Panc1 (cell line): ENCODE data around the gene SCO2. TPM values are rescaled to one million over a fixed set of nuclear protein-coding genes. Genes with fewer than 3 reads are reported as not detected.
A peak's percentile ranks its signal among the peaks of the same experiment; 100 is the strongest.
"Not testable (repeated sequence)": the region's sequence is repeated elsewhere in the genome, so short reads cannot be mapped to it uniquely, and the experiment has no call there.

Experiments
- ATAC-seq: fragments of 200-7000 bp; cut with Tn5 transposase; 2 replicates; pipeline ENCODE4 v1.9.1; 2020; ENCODE audit warnings: mild to moderate bottlenecking, moderate library complexity
- BruUV-seq: library from RNA; stranded (reverse); fragments of 400-500 nt; replicated peaks from 2 replicates; lab custom pipeline; 2021; lab: Mats Ljungman, UMichigan
- CTCF ChIA-PET: fragments of 300-600 bp; sonication (Branson Sonifier 250); formaldehyde crosslinking; loops from one replicate; lab custom pipeline; 2022; ENCODE audit warnings: antibody characterized with exemption; lab: Charles Lee
- POLR2A ChIA-PET: fragments of 300-600 bp; sonication (Branson Sonifier 250); formaldehyde crosslinking; loops from one replicate; lab custom pipeline; 2022; ENCODE audit warnings: antibody characterized with exemption; lab: Charles Lee
- DNase-seq: peaks from one replicate; pipeline ENCODE4 v3.0.0-alpha.2; 2010; ENCODE audit warnings: low read depth, low spot score
- H3K27ac ChIP-seq: 2 replicates; pipeline ENCODE4 v1.5.1; 2011; ENCODE audit warnings: mild to moderate bottlenecking, low read length, inconsistent platforms
- H3K27me3 ChIP-seq: fragments of 200-500 bp; sonication (Bioruptor generic); 2 replicates; pipeline ENCODE4 v1.6.0; 2014; ENCODE audit warnings: low read length, inconsistent platforms; ENCODE audit not compliant: control insufficient read depth, insufficient read depth
- H3K36me3 ChIP-seq: fragments of 200-500 bp; sonication (Bioruptor generic); 2 replicates; pipeline ENCODE4 v1.5.1; 2014; ENCODE audit warnings: inconsistent platforms, mild to moderate bottlenecking, low read length, moderate library complexity; ENCODE audit not compliant: control insufficient read depth, insufficient read depth
- H3K4me1 ChIP-seq: 2 replicates; pipeline ENCODE4 v1.5.1; 2011; ENCODE audit warnings: inconsistent platforms, mild to moderate bottlenecking, low read length, moderate library complexity; ENCODE audit not compliant: control insufficient read depth, insufficient read depth
- H3K4me3 ChIP-seq, 2 experiments: 2 replicates each; pipeline ENCODE4 v1.5.1; 2011 to 2012; ENCODE audit warnings: low read depth in 2 of 2, low read length in 2 of 2, mild to moderate bottlenecking in 2 of 2, inconsistent platforms in 1 of 2, moderate library complexity in 1 of 2
- H3K9me3 ChIP-seq: fragments of 200-500 bp; sonication (Bioruptor generic); 2 replicates; pipeline ENCODE4 v1.5.1; 2014; ENCODE audit warnings: low read depth, mild to moderate bottlenecking, inconsistent platforms, low read length, moderate library complexity; ENCODE audit not compliant: control insufficient read depth, insufficient read depth
- CTCF ChIP-seq: fragments of 450-650 bp; IDR thresholded peaks from 2 replicates; pipeline ENCODE4 v1.5.1; 2017; ENCODE audit warnings: mild to moderate bottlenecking
- POLR2AphosphoS5 ChIP-seq: IDR thresholded peaks from 2 replicates; pipeline ENCODE4 v1.6.1; 2012; ENCODE audit warnings: mild to moderate bottlenecking, low read depth, low read length, moderate library complexity
- REST ChIP-seq, 2 experiments: IDR thresholded peaks; 2 replicates each; pipeline ENCODE4 v1.6.1; 2011 to 2012; ENCODE audit warnings: low read depth in 2 of 2, control low read depth in 1 of 2, low read length in 1 of 2, mild to moderate bottlenecking in 1 of 2, moderate library complexity in 1 of 2; ENCODE audit not compliant: insufficient read depth in 1 of 2
- SIN3A ChIP-seq: IDR thresholded peaks from 2 replicates; pipeline ENCODE4 v1.6.1; 2012; ENCODE audit warnings: low read depth, mild to moderate bottlenecking, low read length, moderate library complexity, borderline replicate concordance; ENCODE audit not compliant: insufficient read depth
- TCF7L2 ChIP-seq: IDR thresholded peaks from 2 replicates; pipeline ENCODE4 v1.6.1; 2011; ENCODE audit warnings: mild to moderate bottlenecking, low read depth, low read length, inconsistent platforms
- in situ Hi-C: cut with HindIII; loops from 2 replicates; pipeline ENCODE4 v1.10.0; 2016; ENCODE audit warnings: low sequenced_read_pairs, low pct_unique_long_range_greater_than_20kb
- intact Hi-C: fragments of 100-400 bp; cut with micrococcal nuclease; formaldehyde crosslinking; loops from one replicate; pipeline ENCODE4 v1.10.0; 2022; ENCODE audit not compliant: unreplicated experiment
- total RNA-seq: library from RNA; stranded (reverse); gene quantifications from one replicate; pipeline ENCODE4 v1.2.1, GENCODE V29; 2021; ENCODE audit not compliant: unreplicated experiment

The SCO2 gene
- total RNA-seq, 1 experiment from 2014 or later: 14.2 TPM

- Histone ChIP-seq H3K4me3 (no peak overlapping the region), H3K27me3 (no peaks in the 10 kb centered on the region), H3K36me3 (no peaks in the 10 kb centered on the region; the same call in 1 of the 2 replicates), H3K9me3 (no peaks in the 10 kb centered on the region), H3K27ac (no peak overlapping the region), H3K4me1 (peaks cover 3% of the 10 kb centered on the region; the same call in 1 of the 2 replicates)
- DNase-seq (no peak), ATAC-seq (no peak)
- in situ Hi-C loops (no loop called here), intact Hi-C loops (no loop called here)
- TF ChIP-seq POLR2AphosphoS5 (no peak), TCF7L2 (no peak), CTCF (no peak)
- POLR2A ChIA-PET: no interaction called here
- BruUV-seq: no TSS peak
- CTCF ChIA-PET: no interaction called here
These were observed 10.8 kb upstream of the SCO2 start for GRCh38 chr22:50536226-50536625.

GRCh38 chr22:50535113-50535512 is 9.7 kb upstream of the SCO2 start:
- Histone ChIP-seq H3K27ac (no peak overlapping the region), H3K9me3 (no peaks in the 10 kb centered on the region), H3K27me3 (no peaks in the 10 kb centered on the region), H3K36me3 (no peaks in the 10 kb centered on the region; the same call in 1 of the 2 replicates), H3K4me3 (no peak overlapping the region), H3K4me1 (peaks cover 3% of the 10 kb centered on the region; the same call in 1 of the 2 replicates)
- no peak for TF ChIP-seq TCF7L2
- TF ChIP-seq SIN3A: no peak
- TF ChIP-seq CTCF: no peak
- no peak for TF ChIP-seq POLR2AphosphoS5
- no peak for TF ChIP-seq REST (IDR thresholded peaks at IDR 0.05; ENCODE audit: insufficient read depth in 1 of 2, low read depth in 2 of 2, low read length in 1 of 2)
- in situ Hi-C loops (no loop called here), intact Hi-C loops (no loop called here)
- no TSS peak for BruUV-seq
- no peak for ATAC-seq
- no peak for DNase-seq
- POLR2A ChIA-PET: no interaction called here
- CTCF ChIA-PET: interaction anchor here (0.6 to 1.1 kb wide), 2 partner anchors 9 to 359 kb away, joined by 9 read pairs; no protein-coding TSS in a partner anchor

- CTCF ChIA-PET: interaction anchor here (0.6 to 1.1 kb wide), 2 partner anchors 8 to 358 kb away, joined by 9 read pairs; no protein-coding TSS in a partner anchor
- in situ Hi-C loops, H3K27me3 ChIP-seq, H3K4me1 ChIP-seq, DNase-seq, H3K36me3 ChIP-seq, ATAC-seq, POLR2A ChIA-PET, H3K9me3 ChIP-seq, intact Hi-C loops, BruUV-seq, H3K4me3 ChIP-seq: not testable (repeated sequence)
- H3K27ac ChIP-seq: peak overlapping the region; percentile 48; the same call in 1 of the 2 replicates
These were observed 8.7 kb upstream of the SCO2 start for GRCh38 chr22:50533856-50534711.
